K562 (cell line): Measurements from ENCODE around the gene SHISA5. TPM values are rescaled to one million over a fixed set of nuclear protein-coding genes. Genes with fewer than 3 reads are reported as not detected.

Source experiments
- ATAC-seq: fragments of 200-7000 bp; cut with Tn5 transposase; 3 replicates; pipeline ENCODE4 v1.9.1; 2020; ENCODE audit warnings: moderate library complexity
- BruUV-seq: library from RNA; stranded (reverse); fragments of 400-500 nt; replicated peaks from 2 replicates; lab custom pipeline; 2021; lab: Mats Ljungman, UMichigan
- CTCF ChIA-PET: fragments of 300-600 bp; formaldehyde crosslinking; extraction: SDS; loops from one replicate; lab custom pipeline; 2021; ENCODE audit warnings: low intra/inter-chr PET ratio; lab: Yijun Ruan, JAX
- POLR2A ChIA-PET: fragments of 300-600, 350-650 bp; sonication (Branson Sonifier 250); formaldehyde crosslinking; extraction: SDS; loops from one replicate; lab custom pipeline; 2021; ENCODE audit warnings: antibody characterized with exemption, inconsistent platforms; lab: Yijun Ruan, JAX
- DNase-seq, 4 experiments: peaks; one replicate each; pipeline versions ENCODE4 v3.0.0 to v3.0.0-alpha.2; 2011 to 2018; ENCODE audit warnings: low spot score in 3 of 4, mixed read lengths in 3 of 4; ENCODE audit errors: extremely low read depth in 1 of 4
- FAIRE-seq: peaks from 2 replicates; lab custom pipeline; 2011; peaks lifted over from hg19 to GRCh38; lab: Jason Lieb, UNC
- H2AFZ ChIP-seq: 2 replicates; pipeline ENCODE4 v1.6.0; 2011; ENCODE audit warnings: low read depth, low read length, control low read depth, inconsistent platforms
- H3K27ac ChIP-seq: fragments of 200-600 bp; 3 replicates; pipeline ENCODE4 v1.8.0; 2011; ENCODE audit warnings: low read depth, mild to moderate bottlenecking, control low read depth, inconsistent platforms, low read length, moderate library complexity, mixed read lengths; ENCODE audit errors: extremely low read depth
- H3K27me3 ChIP-seq, 2 experiments: fragments of 300-600 bp in 1 of 2; 2 replicates in 1 of 2; 3 replicates in 1 of 2; pipeline versions ENCODE4 v1.6.0 to v1.8.0; 2011; ENCODE audit warnings: inconsistent platforms in 2 of 2, low read length in 2 of 2, mild to moderate bottlenecking in 1 of 2, mixed read lengths in 1 of 2, moderate library complexity in 1 of 2; ENCODE audit not compliant: control insufficient read depth in 2 of 2, insufficient read depth in 2 of 2
- H3K36me3 ChIP-seq: fragments of 300-600 bp; 3 replicates; pipeline ENCODE4 v1.8.0; 2011; ENCODE audit warnings: mild to moderate bottlenecking, low read length, inconsistent platforms; ENCODE audit not compliant: control insufficient read depth, insufficient read depth
- H3K4me1 ChIP-seq, 2 experiments: fragments of 200-600 bp in 1 of 2; replicated peaks in 1 of 2; 2 replicates in 1 of 2; 3 replicates in 1 of 2; pipeline versions ENCODE4 v1.5.1 to v1.8.0; 2011; ENCODE audit warnings: inconsistent platforms in 2 of 2, low read length in 2 of 2, mild to moderate bottlenecking in 1 of 2, mixed read lengths in 1 of 2, moderate library complexity in 1 of 2; ENCODE audit not compliant: control insufficient read depth in 2 of 2, insufficient read depth in 2 of 2
- H3K4me2 ChIP-seq: 2 replicates; pipeline ENCODE4 v1.6.1; 2011; ENCODE audit warnings: low read length, control low read depth, inconsistent platforms, mixed read lengths; ENCODE audit not compliant: insufficient read depth
- H3K4me3 ChIP-seq: fragments of 200-600 bp; sonication (generic), shearing (Covaris generic); 2 replicates; pipeline ENCODE4 v1.5.1; 2016; ENCODE audit warnings: control low read depth, inconsistent platforms
- H3K79me2 ChIP-seq: fragments of 200-600 bp; 3 replicates; pipeline ENCODE4 v1.8.0; 2011; ENCODE audit warnings: low read length, inconsistent platforms; ENCODE audit not compliant: control insufficient read depth, insufficient read depth
- H3K9ac ChIP-seq, 2 experiments: 2 replicates each; pipeline versions ENCODE4 v1.6.0 to v1.6.1; 2011; ENCODE audit warnings: low read depth in 2 of 2, low read length in 2 of 2, control low read depth in 1 of 2, inconsistent platforms in 1 of 2, mild to moderate bottlenecking in 1 of 2, mixed read lengths in 1 of 2; ENCODE audit not compliant: insufficient read depth in 1 of 2
- H3K9me1 ChIP-seq: one replicate; pipeline ENCODE4 v1.6.0; 2011; ENCODE audit warnings: inconsistent platforms, mild to moderate bottlenecking, low read length, moderate library complexity; ENCODE audit not compliant: control insufficient read depth, insufficient read depth
- H3K9me3 ChIP-seq: replicated peaks from 2 replicates; pipeline ENCODE4 v1.5.1; 2011; ENCODE audit warnings: low read depth, low read length, inconsistent platforms; ENCODE audit not compliant: control insufficient read depth, insufficient read depth
- H4K20me1 ChIP-seq: replicated peaks from 2 replicates; pipeline ENCODE4 v1.6.1; 2011; ENCODE audit warnings: low read length, inconsistent platforms, mixed read lengths; ENCODE audit not compliant: control insufficient read depth, insufficient read depth
- BRCA1 ChIP-seq, 2 experiments: fragments of 450-650 bp in 1 of 2; sonication (generic) in 1 of 2; formaldehyde crosslinking in 1 of 2; IDR thresholded peaks; 2 replicates each; pipeline versions ENCODE4 v1.5.0 to v1.6.1; 2017 to 2020; ENCODE audit warnings: mild to moderate bottlenecking in 1 of 2, missing genetic modification reagents in 1 of 2
- GATA2 ChIP-seq: sonication (generic); formaldehyde crosslinking; IDR thresholded peaks from 2 replicates; pipeline ENCODE4 v1.4.0; 2020; ENCODE audit warnings: mild to moderate bottlenecking, missing genetic modification reagents
- HIVEP1 ChIP-seq: fragments of 250-450 bp; sonication (Bioruptor Pico); IDR thresholded peaks from 2 replicates; pipeline ENCODE4 v1.4.0; 2020; ENCODE audit warnings: mild to moderate bottlenecking
- HMG20A ChIP-seq: fragments of 450-650 bp; formaldehyde crosslinking; conservative IDR thresholded peaks from 2 replicates; pipeline ENCODE4 v1.4.0; 2020; ENCODE audit warnings: mild to moderate bottlenecking, mixed read lengths
- LARP7 ChIP-seq: fragments of 450-650 bp; IDR thresholded peaks from 2 replicates; pipeline ENCODE4 v1.6.1; 2016
- MXI1 ChIP-seq: IDR thresholded peaks from 2 replicates; pipeline ENCODE4 v1.6.1; 2011; ENCODE audit warnings: low read depth, mild to moderate bottlenecking, improper control_type of control experiment, low read length
- NFIC ChIP-seq: fragments of 450-650 bp; IDR thresholded peaks from 2 replicates; pipeline ENCODE4 v1.6.1; 2017; ENCODE audit warnings: mild to moderate bottlenecking, inconsistent platforms
- PHF21A ChIP-seq: fragments of 450-650 bp; IDR thresholded peaks from 2 replicates; pipeline ENCODE4 v1.6.1; 2017; ENCODE audit warnings: low read depth, borderline replicate concordance
- SAP30 ChIP-seq: fragments of 200-600 bp; sonication (generic); IDR thresholded peaks from 2 replicates; pipeline ENCODE4 v1.6.1; 2012; ENCODE audit warnings: borderline replicate concordance, low read depth, mild to moderate bottlenecking, moderate library complexity, low read length, control low read depth, inconsistent platforms; ENCODE audit not compliant: insufficient read depth, poor library complexity, severe bottlenecking
- STAT5A ChIP-seq: IDR thresholded peaks from 2 replicates; pipeline ENCODE4 v1.6.1; 2012; ENCODE audit warnings: low read length, inconsistent platforms, borderline replicate concordance
- TAF15 ChIP-seq: fragments of 200-400 bp; formaldehyde crosslinking; IDR thresholded peaks from 2 replicates; pipeline ENCODE4 v1.6.1; 2017; ENCODE audit warnings: mild to moderate bottlenecking, low read depth, low read length, moderate library complexity
- TOE1 ChIP-seq, 2 experiments: fragments of 450-650 bp in 1 of 2; sonication (generic) in 1 of 2; formaldehyde crosslinking in 1 of 2; IDR thresholded peaks; 2 replicates each; pipeline versions ENCODE4 v1.7.1 to v1.8.0; 2016 to 2022; ENCODE audit warnings: borderline replicate concordance in 2 of 2, mild to moderate bottlenecking in 2 of 2, antibody characterized with exemption in 1 of 2, inconsistent platforms in 1 of 2, low read depth in 1 of 2, missing genetic modification reagents in 1 of 2, moderate library complexity in 1 of 2
- ZNF143 ChIP-seq: sonication (generic); formaldehyde crosslinking; IDR thresholded peaks from 2 replicates; pipeline ENCODE4 v1.9.0; 2022; ENCODE audit warnings: mild to moderate bottlenecking, missing genetic modification reagents
- ZNF174 ChIP-seq: fragments of 250-450 bp; sonication (Bioruptor Pico); IDR thresholded peaks from 2 replicates; pipeline ENCODE4 v1.4.0; 2020; ENCODE audit warnings: mild to moderate bottlenecking
- ZNF583 ChIP-seq: fragments of 250-450 bp; sonication (Bioruptor Pico); IDR thresholded peaks from 2 replicates; pipeline ENCODE4 v1.4.0; 2020
- WGBS: fragments of 100-300 bp; shearing (Covaris generic); methylation state at CpG from one replicate; pipeline ENCODE4 v1.1.6; 2016; ENCODE audit warnings: low coverage, mixed read lengths; ENCODE audit not compliant: insufficient coverage; ENCODE audit errors: missing lambda C conversion rate; 5-methylcytosine and 5-hydroxymethylcytosine counted together
- in situ Hi-C: fragments of 300-500 bp; cut with MboI; formaldehyde crosslinking; loops from 4 replicates; pipeline ENCODE4 v1.15.0; 2018; ENCODE audit warnings: inconsistent platforms, mixed read lengths
- intact Hi-C: fragments of 100-400 bp; cut with micrococcal nuclease; formaldehyde crosslinking; loops from 2 replicates; pipeline ENCODE4 v1.14.2; 2022
- polyA plus RNA-seq, 8 experiments: library from polyadenylated mRNA; depleted of rRNA in 4 of 8; stranded (reverse) in 5 of 8; unstranded in 3 of 8; fragments of >200 nt; fragmentation: Nextera tagmentation in 2 of 8; fragmentation: Illumina TruSeq in 1 of 8; extraction: Ambion mirVana in 2 of 8; extraction: Trizol in 1 of 8; gene quantifications; 2 replicates each; pipeline versions ENCODE4 v1.2.1 to v1.2.3, GENCODE V29; 2011 to 2014; ENCODE audit warnings: inconsistent platforms in 1 of 8, missing spikeins in 1 of 8
- total RNA-seq, 7 experiments: library from RNA; depleted of rRNA in 6 of 7; stranded (reverse); fragments of >200 nt in 6 of 7; fragmentation: Illumina TruSeq in 2 of 7; extraction: Trizol in 2 of 7; gene quantifications; 2 replicates each; pipeline versions ENCODE4 v1.2.1 to v1.2.3, GENCODE V29; 2011 to 2021; ENCODE audit warnings: low replicate concordance in 1 of 7
- TF ChIP-seq, protein P1 (sequence below), 2 experiments: fragments of 450-650 bp in 1 of 2; sonication (generic) in 1 of 2; formaldehyde crosslinking; conservative IDR thresholded peaks; 2 replicates each; pipeline versions ENCODE4 v1.4.0 to v1.8.1; 2020 to 2022; ENCODE audit warnings: mild to moderate bottlenecking in 1 of 2, missing genetic modification reagents in 1 of 2
- TF ChIP-seq, protein P2 (sequence below): sonication (generic); formaldehyde crosslinking; IDR thresholded peaks from 2 replicates; pipeline ENCODE4 v1.9.0; 2022; ENCODE audit warnings: mild to moderate bottlenecking, missing genetic modification reagents
- TF ChIP-seq, protein P3 (sequence below): sonication (generic); formaldehyde crosslinking; IDR thresholded peaks from 2 replicates; pipeline ENCODE4 v1.8.0; 2022; ENCODE audit warnings: missing genetic modification reagents, mild to moderate bottlenecking, borderline replicate concordance
- TF ChIP-seq, protein P4 (sequence below): sonication (generic); formaldehyde crosslinking; IDR thresholded peaks from 2 replicates; pipeline ENCODE4 v1.8.0; 2022; ENCODE audit warnings: mild to moderate bottlenecking, missing genetic modification reagents

Gene SHISA5
- total and polyA plus RNA-seq, 9 of the 15 experiments (the other 6 are each of a cell fraction or from before 2014, with no cell fraction given): 8.4 to 85.8 (median 56.1) TPM

DNA sequence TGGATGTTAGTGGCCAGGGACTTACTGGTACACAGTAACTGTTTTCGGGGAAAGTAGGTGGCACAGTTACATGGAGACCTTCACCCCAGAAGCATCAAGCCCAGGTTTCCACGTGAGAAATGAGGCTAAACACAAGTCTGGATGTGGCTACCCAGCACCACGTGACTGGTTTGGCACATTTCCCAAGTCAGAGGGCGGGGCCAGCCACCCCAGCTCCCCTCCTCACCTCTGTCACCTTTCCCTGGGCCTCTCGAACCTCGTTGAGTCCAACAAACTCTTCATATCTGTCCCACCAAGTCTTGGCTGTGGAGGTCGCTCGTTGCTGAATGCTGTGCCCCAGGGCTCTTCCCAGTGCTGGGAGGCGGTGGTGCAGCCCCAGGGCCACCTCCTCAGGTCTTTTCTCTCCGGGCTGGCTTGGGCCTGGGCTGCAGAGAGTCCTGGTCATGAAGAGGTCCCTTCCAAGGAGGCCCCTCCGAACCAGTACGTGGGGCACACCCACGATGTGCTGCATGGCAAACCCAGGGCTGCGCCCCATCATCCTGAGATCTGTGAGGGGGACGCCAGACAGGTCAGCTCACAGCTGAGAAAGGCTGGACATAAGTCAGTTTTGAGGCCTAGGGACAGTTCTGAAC, 69.3 kb downstream of the SHISA5 start:
- in situ Hi-C loops (loop anchor here (5.0 to 10.0 kb wide), 4 partner anchors 32 to 240 kb away; no protein-coding TSS in a partner anchor), intact Hi-C loops (no loop called here)
- no peaks in the 10 kb centered on the region for H3K9me3 ChIP-seq
- H3K27me3 ChIP-seq: no peaks in the 10 kb centered on the region
- peaks cover 12% of the 10 kb centered on the region for H3K79me2 ChIP-seq
- H3K9ac ChIP-seq: peak overlapping the region in 1 of 2 experiments; percentile 78; a peak in 2 of 4 replicates
- BruUV-seq: no TSS peak
- peaks cover 6% of the 10 kb centered on the region for H3K9me1 ChIP-seq
- POLR2A ChIA-PET: interaction anchor here (0.7 kb wide), 1 partner anchor 523 kb away, joined by 4 read pairs; no protein-coding TSS in a partner anchor
- FAIRE-seq: peak; percentile 40
- CTCF ChIA-PET: interaction anchor here (1.7 to 4.6 kb wide), 3 partner anchors 34 to 240 kb away, joined by 5 to 59 read pairs (median 10); no protein-coding TSS in a partner anchor
- H4K20me1 ChIP-seq: no peaks in the 10 kb centered on the region
- no peak overlapping the region for H2AFZ ChIP-seq
- H3K4me3 ChIP-seq: no peak overlapping the region
- no peak overlapping the region for H3K4me2 ChIP-seq
- WGBS: 64% methylated on average over 11 of the region's 15 CpGs
- no peak for ATAC-seq
- H3K27ac ChIP-seq: no peak overlapping the region; the same call in 2 of the 3 replicates
- H3K36me3 ChIP-seq: peaks cover 32% of the 10 kb centered on the region; the same call in 2 of the 3 replicates
- H3K4me1 ChIP-seq: peaks cover 17% of the 10 kb centered on the region in 2 experiments; a peak in 4 of 5 replicates
- peak in 3 of 4 experiments; percentile 28 to 55 (median 37) for DNase-seq
- peak; percentile 84 for TF ChIP-seq NFIC
- TF ChIP-seq STAT5A: no peak
- no peak for TF ChIP-seq GATA2
- no peak for TF ChIP-seq ZNF174
- TF ChIP-seq MXI1: no peak
- TF ChIP-seq TOE1 (IDR thresholded peaks at IDR 0.05; ENCODE audit: borderline replicate concordance): peak; percentile 74
- TF ChIP-seq TOE1 (CRISPR knock-in tag; IDR thresholded peaks at IDR 0.05; ENCODE audit: borderline replicate concordance, low read depth): no peak
- TF ChIP-seq, protein P1, sequence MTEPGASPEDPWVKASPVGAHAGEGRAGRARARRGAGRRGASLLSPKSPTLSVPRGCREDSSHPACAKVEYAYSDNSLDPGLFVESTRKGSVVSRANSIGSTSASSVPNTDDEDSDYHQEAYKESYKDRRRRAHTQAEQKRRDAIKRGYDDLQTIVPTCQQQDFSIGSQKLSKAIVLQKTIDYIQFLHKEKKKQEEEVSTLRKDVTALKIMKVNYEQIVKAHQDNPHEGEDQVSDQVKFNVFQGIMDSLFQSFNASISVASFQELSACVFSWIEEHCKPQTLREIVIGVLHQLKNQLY (CRISPR knock-in tag; conservative IDR thresholded peaks at IDR 0.05): no peak
- TF ChIP-seq ZNF583 (CRISPR knock-in tag): no peak
- no peak for TF ChIP-seq HMG20A (CRISPR knock-in tag)
- TF ChIP-seq, protein P2, sequence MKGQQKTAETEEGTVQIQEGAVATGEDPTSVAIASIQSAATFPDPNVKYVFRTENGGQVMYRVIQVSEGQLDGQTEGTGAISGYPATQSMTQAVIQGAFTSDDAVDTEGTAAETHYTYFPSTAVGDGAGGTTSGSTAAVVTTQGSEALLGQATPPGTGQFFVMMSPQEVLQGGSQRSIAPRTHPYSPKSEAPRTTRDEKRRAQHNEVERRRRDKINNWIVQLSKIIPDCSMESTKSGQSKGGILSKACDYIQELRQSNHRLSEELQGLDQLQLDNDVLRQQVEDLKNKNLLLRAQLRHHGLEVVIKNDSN (CRISPR knock-in tag): peak; percentile 86
- no peak for TF ChIP-seq ZNF143 (CRISPR knock-in tag)
- TF ChIP-seq PHF21A: no peak
- TF ChIP-seq, protein P3, sequence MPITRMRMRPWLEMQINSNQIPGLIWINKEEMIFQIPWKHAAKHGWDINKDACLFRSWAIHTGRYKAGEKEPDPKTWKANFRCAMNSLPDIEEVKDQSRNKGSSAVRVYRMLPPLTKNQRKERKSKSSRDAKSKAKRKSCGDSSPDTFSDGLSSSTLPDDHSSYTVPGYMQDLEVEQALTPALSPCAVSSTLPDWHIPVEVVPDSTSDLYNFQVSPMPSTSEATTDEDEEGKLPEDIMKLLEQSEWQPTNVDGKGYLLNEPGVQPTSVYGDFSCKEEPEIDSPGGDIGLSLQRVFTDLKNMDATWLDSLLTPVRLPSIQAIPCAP (CRISPR knock-in tag): no peak
- no peak for TF ChIP-seq TAF15
- TF ChIP-seq HIVEP1 (CRISPR knock-in tag): no peak
- TF ChIP-seq BRCA1 (IDR thresholded peaks at IDR 0.05): no peak
- TF ChIP-seq BRCA1 (CRISPR knock-in tag; IDR thresholded peaks at IDR 0.05): no peak
- TF ChIP-seq SAP30: no peak
- TF ChIP-seq LARP7: no peak
- TF ChIP-seq, protein P4, sequence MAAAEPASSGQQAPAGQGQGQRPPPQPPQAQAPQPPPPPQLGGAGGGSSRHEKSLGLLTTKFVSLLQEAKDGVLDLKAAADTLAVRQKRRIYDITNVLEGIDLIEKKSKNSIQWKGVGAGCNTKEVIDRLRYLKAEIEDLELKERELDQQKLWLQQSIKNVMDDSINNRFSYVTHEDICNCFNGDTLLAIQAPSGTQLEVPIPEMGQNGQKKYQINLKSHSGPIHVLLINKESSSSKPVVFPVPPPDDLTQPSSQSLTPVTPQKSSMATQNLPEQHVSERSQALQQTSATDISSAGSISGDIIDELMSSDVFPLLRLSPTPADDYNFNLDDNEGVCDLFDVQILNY (CRISPR knock-in tag): no peak
